Mesendoderm (in vitro differentiated cells): Measurements from ENCODE around the gene CDK5R1.
"Not testable (repeated sequence)": the region's sequence is repeated elsewhere in the genome, so short reads cannot be mapped to it uniquely, and the experiment has no call there.

Experiments used
- DNase-seq: peaks from one replicate; pipeline ENCODE4 v3.0.0; 2013
- H2AK5ac ChIP-seq: 2 replicates; pipeline ENCODE4 v1.6.1; 2013; ENCODE audit warnings: low read length, inconsistent platforms
- H2BK120ac ChIP-seq: 2 replicates; pipeline ENCODE4 v1.6.1; 2013; ENCODE audit warnings: low read depth, mild to moderate bottlenecking, low read length, moderate library complexity, mixed read lengths
- H2BK15ac ChIP-seq: replicated peaks from 2 replicates; pipeline ENCODE4 v1.6.1; 2013; ENCODE audit warnings: low read depth, mild to moderate bottlenecking, moderate library complexity
- H2BK5ac ChIP-seq: 2 replicates; pipeline ENCODE4 v1.6.1; 2013; ENCODE audit warnings: low read length, inconsistent platforms
- H3K18ac ChIP-seq: 2 replicates; pipeline ENCODE4 v1.6.1; 2013; ENCODE audit warnings: mild to moderate bottlenecking, low read length, mixed read lengths
- H3K23ac ChIP-seq: one replicate; pipeline ENCODE4 v1.6.1; 2013; ENCODE audit warnings: low read length
- H3K27ac ChIP-seq: 2 replicates; pipeline ENCODE4 v1.5.1; 2013; ENCODE audit warnings: low read depth, mild to moderate bottlenecking, inconsistent platforms, low read length, moderate library complexity
- H3K27me3 ChIP-seq: 2 replicates; pipeline ENCODE4 v1.6.1; 2013; ENCODE audit warnings: low read length, control low read depth, mild to moderate bottlenecking, inconsistent platforms; ENCODE audit not compliant: insufficient read depth, poor library complexity
- H3K36me3 ChIP-seq: 2 replicates; pipeline ENCODE4 v1.6.1; 2013; ENCODE audit warnings: low read length, inconsistent platforms; ENCODE audit not compliant: control insufficient read depth, insufficient read depth
- H3K4ac ChIP-seq: one replicate; pipeline ENCODE4 v1.6.1; 2013; ENCODE audit warnings: low read depth, mild to moderate bottlenecking, low read length, moderate library complexity
- H3K4me1 ChIP-seq: 2 replicates; pipeline ENCODE4 v1.6.1; 2013; ENCODE audit warnings: low read depth, low read length, inconsistent platforms; ENCODE audit not compliant: control insufficient read depth
- H3K4me2 ChIP-seq: 2 replicates; pipeline ENCODE4 v1.6.1; 2013; ENCODE audit warnings: low read length
- H3K4me3 ChIP-seq: 2 replicates; pipeline ENCODE4 v1.5.1; 2013; ENCODE audit warnings: mild to moderate bottlenecking, low read length
- H3K56ac ChIP-seq: one replicate; pipeline ENCODE4 v1.6.1; 2013; ENCODE audit warnings: low read length
- H3K79me1 ChIP-seq: 2 replicates; pipeline ENCODE4 v1.6.1; 2013; ENCODE audit warnings: low read length, inconsistent platforms
- H3K79me2 ChIP-seq: 2 replicates; pipeline ENCODE4 v1.6.1; 2013; ENCODE audit warnings: mild to moderate bottlenecking, low read length; ENCODE audit not compliant: control insufficient read depth, insufficient read depth
- H3K9ac ChIP-seq: 2 replicates; pipeline ENCODE4 v1.6.1; 2013; ENCODE audit warnings: low read length, inconsistent platforms
- H4K5ac ChIP-seq: one replicate; pipeline ENCODE4 v1.6.1; 2013; ENCODE audit warnings: low read length
- H4K8ac ChIP-seq: one replicate; pipeline ENCODE4 v1.6.1; 2013; ENCODE audit warnings: low read depth, mild to moderate bottlenecking, control low read depth, low read length, moderate library complexity
- WGBS: extraction: QIAGEN DNeasy Blood & Tissue Kit; methylation state at CpG from one replicate; pipeline ENCODE4 v1.1.7; 2013; ENCODE audit warnings: low lambda C conversion rate, missing lambda C conversion rate; ENCODE audit not compliant: insufficient coverage; ENCODE audit errors: extremely low coverage; 5-methylcytosine and 5-hydroxymethylcytosine counted together

CDK5R1 gene

DNA sequence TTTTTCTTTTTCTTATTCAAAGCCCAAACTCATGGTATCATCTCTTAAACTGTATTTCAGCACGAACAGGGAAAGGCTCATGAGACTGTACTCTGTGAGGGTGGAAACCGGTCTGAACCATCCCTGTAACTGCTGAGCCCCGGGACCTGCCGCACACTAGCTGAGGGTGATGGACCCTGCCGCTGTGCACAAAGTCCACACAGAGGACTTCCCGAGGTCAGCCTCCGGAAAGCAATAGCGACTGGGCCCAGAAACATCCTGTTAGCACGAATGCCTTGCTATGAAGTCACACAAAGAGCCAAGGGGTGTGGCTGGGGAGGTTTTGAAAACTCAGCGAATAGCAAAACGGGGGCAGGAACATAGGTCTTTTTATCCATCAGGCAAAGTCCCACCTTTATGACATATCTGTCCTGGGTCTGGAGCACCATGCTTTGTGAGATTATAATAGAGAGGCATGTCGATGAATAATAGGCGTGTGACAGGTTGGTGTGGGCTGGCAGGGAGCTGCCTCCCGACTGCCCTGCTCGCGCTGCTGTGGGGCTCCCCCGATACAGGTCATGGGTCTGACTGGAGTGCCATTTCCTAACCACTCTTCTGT is 33.4 kb downstream of the CDK5R1 start:
- Histone ChIP-seq H3K36me3 (no peaks in the 10 kb centered on the region), H3K56ac (peak overlapping the region; percentile 86), H3K79me2 (no peaks in the 10 kb centered on the region), H4K5ac (peak overlapping the region; percentile 88), H2BK5ac (peak overlapping the region; percentile 61), H3K79me1 (no peaks in the 10 kb centered on the region), H3K4me2 (peak overlapping the region; percentile 21), H3K23ac (no peak overlapping the region), H3K4me1 (peaks cover 24% of the 10 kb centered on the region), H3K4ac (peak overlapping the region; percentile 76), H3K9ac (peak overlapping the region; percentile 57), H3K4me3 (no peak overlapping the region), H3K27me3 (no peaks in the 10 kb centered on the region), H2BK120ac (no peak overlapping the region), H2AK5ac (peak overlapping the region; percentile 30), H3K27ac (peak overlapping the region; percentile 95), H3K18ac (peak overlapping the region; percentile 53), H4K8ac (no peak overlapping the region), H2BK15ac (no peak overlapping the region)
- no CpG with 5 or more reads among the region's 17 CpGs for WGBS
- DNase-seq, result peak; percentile 80

DNA sequence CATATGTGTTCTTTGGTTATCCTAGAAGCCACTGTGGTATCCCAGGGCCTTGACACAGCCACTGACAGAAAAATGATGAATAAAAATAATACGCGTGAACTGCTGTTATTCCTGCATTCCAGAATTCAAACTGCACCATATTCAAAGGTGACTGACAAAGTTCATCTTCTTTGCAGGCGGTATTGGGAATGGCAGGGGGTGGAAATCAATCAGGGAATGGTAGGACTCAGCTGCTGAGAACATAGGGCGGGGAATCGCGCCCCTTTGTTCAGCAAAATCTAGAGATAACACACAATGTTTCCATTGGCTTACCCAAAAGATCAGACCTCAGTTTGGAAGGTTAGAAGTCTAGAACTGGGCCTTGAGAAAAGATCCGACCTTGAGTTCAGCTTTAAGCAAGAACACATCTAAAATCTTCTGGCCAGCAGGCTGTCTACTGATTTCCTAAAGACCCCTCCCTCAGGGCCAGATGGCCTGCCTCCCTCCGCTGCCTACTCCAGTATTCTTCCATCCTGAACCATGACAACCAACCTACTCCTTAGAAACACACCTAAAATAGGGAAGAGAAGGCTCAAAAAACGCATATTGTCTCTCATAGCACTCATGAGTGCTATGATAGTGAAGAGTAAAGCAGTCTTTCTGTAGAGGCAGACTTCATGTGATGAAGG is 34.1 kb downstream of the CDK5R1 start:
- peak overlapping the region; percentile 47 for H4K5ac ChIP-seq
- H3K9ac ChIP-seq, result no peak overlapping the region
- no peak overlapping the region for H4K8ac ChIP-seq
- H2BK5ac ChIP-seq, result no peak overlapping the region
- H3K36me3 ChIP-seq, result no peaks in the 10 kb centered on the region
- H3K27me3 ChIP-seq, result no peaks in the 10 kb centered on the region
- H2BK15ac ChIP-seq, result no peak overlapping the region
- H2BK120ac ChIP-seq, result no peak overlapping the region
- WGBS, result no CpG with 5 or more reads among the region's 9 CpGs
- H3K4ac ChIP-seq, result peak overlapping the region; percentile 29
- no peak overlapping the region for H3K4me2 ChIP-seq
- H3K79me2 ChIP-seq, result no peaks in the 10 kb centered on the region
- H3K23ac ChIP-seq, result no peak overlapping the region
- peak overlapping the region; percentile 63 for H2AK5ac ChIP-seq
- H3K18ac ChIP-seq, result peak overlapping the region; percentile 53
- H3K79me1 ChIP-seq, result no peaks in the 10 kb centered on the region
- peak; percentile 63 for DNase-seq
- peaks cover 24% of the 10 kb centered on the region for H3K4me1 ChIP-seq
- H3K56ac ChIP-seq, result peak overlapping the region; percentile 86
- peak overlapping the region; percentile 95 for H3K27ac ChIP-seq
- no peak overlapping the region for H3K4me3 ChIP-seq

DNA sequence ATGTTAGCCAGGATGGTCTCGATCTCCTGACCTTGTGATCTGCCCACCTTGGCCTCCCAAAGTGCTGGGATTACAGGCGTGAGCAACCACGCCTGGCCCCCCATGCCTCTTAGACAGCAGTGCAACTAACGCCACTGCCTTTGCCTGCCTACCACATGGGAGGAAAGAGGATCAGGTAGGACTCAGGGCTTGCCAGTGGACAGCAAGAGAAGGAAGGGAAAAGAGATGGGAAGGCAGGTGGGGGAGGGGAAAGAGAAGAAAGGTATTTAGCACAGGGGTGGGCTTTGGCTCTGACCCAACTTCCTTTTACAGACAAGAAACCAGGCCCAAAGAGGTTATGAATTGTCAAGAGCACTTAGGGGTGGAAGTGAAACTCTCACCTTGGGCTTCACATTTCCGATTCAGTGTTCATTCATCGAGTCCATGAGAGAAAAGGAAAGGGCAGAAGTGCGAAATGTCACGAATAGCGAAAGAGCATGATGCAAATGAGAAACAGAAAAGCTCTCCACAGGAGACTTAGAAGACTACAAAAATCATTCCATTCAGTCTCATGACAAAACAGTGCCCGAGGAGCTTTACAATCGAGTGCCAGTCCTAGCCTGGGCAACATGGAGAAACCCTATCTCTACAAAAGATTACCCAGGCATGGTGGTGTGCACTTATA is 36.4 kb downstream of the CDK5R1 start:
- Histone ChIP-seq H3K36me3 (no peaks in the 10 kb centered on the region), H2AK5ac (no peak overlapping the region), H2BK120ac (no peak overlapping the region), H4K8ac (no peak overlapping the region), H3K27me3 (no peaks in the 10 kb centered on the region), H3K79me2 (no peaks in the 10 kb centered on the region), H3K9ac (no peak overlapping the region), H3K4ac (no peak overlapping the region), H3K56ac (no peak overlapping the region), H2BK5ac (no peak overlapping the region), H3K4me1 (peaks cover 20% of the 10 kb centered on the region), H3K18ac (peak overlapping the region; percentile 8), H3K27ac (peak overlapping the region; percentile 1), H3K23ac (no peak overlapping the region), H3K4me3 (no peak overlapping the region), H4K5ac (no peak overlapping the region), H3K4me2 (no peak overlapping the region), H3K79me1 (no peaks in the 10 kb centered on the region), H2BK15ac (no peak overlapping the region)
- no CpG with 5 or more reads among the region's 11 CpGs for WGBS
- DNase-seq, result peak; percentile 40

GRCh38 chr17:32523827-32524552 is 37.2 kb downstream of the CDK5R1 start:
- peaks cover 18% of the 10 kb centered on the region for H3K4me1 ChIP-seq
- no peaks in the 10 kb centered on the region for H3K36me3 ChIP-seq
- no peak overlapping the region for H4K5ac ChIP-seq
- H3K56ac ChIP-seq, result no peak overlapping the region
- DNase-seq, result no peak
- H4K8ac ChIP-seq, result no peak overlapping the region
- H2BK15ac ChIP-seq, result no peak overlapping the region
- no peak overlapping the region for H2BK5ac ChIP-seq
- H3K27me3 ChIP-seq, result no peaks in the 10 kb centered on the region
- no peak overlapping the region for H3K9ac ChIP-seq
- no peak overlapping the region for H3K18ac ChIP-seq
- no peaks in the 10 kb centered on the region for H3K79me2 ChIP-seq
- no peak overlapping the region for H3K4me3 ChIP-seq
- H2BK120ac ChIP-seq, result no peak overlapping the region
- no peak overlapping the region for H3K4ac ChIP-seq
- H2AK5ac ChIP-seq, result no peak overlapping the region
- H3K23ac ChIP-seq, result no peak overlapping the region
- no peaks in the 10 kb centered on the region for H3K79me1 ChIP-seq
- H3K4me2 ChIP-seq, result no peak overlapping the region
- H3K27ac ChIP-seq, result no peak overlapping the region
- no CpG with 5 or more reads among the region's 12 CpGs for WGBS

- not testable (repeated sequence) for DNase-seq, H3K18ac ChIP-seq, H3K56ac ChIP-seq, H3K4ac ChIP-seq, H2BK5ac ChIP-seq, H3K27ac ChIP-seq, H3K79me1 ChIP-seq, H3K36me3 ChIP-seq, H2BK15ac ChIP-seq, H3K27me3 ChIP-seq, H3K4me3 ChIP-seq, H3K23ac ChIP-seq, H4K5ac ChIP-seq, H3K9ac ChIP-seq, H3K79me2 ChIP-seq, H2BK120ac ChIP-seq, H2AK5ac ChIP-seq, H3K4me2 ChIP-seq, H4K8ac ChIP-seq
- no CpG with 5 or more reads among the region's 6 CpGs for WGBS
- peaks cover 18% of the 10 kb centered on the region for H3K4me1 ChIP-seq
These were observed 37.7 kb downstream of the CDK5R1 start for GRCh38 chr17:32524553-32524880.
